IPS-15b (cell line): ENCODE measurements around the gene ARHGAP18.

Experiments
- H3K27me3 ChIP-seq: one replicate; pipeline ENCODE4 v1.6.1; 2013; ENCODE audit warnings: low read length; ENCODE audit not compliant: control insufficient read depth, insufficient read depth
- H3K36me3 ChIP-seq: one replicate; pipeline ENCODE4 v1.6.1; 2013; ENCODE audit warnings: low read length; ENCODE audit not compliant: control insufficient read depth, insufficient read depth
- H3K4me1 ChIP-seq: one replicate; pipeline ENCODE4 v1.6.1; 2013; ENCODE audit warnings: mild to moderate bottlenecking, low read length; ENCODE audit not compliant: control insufficient read depth, insufficient read depth
- H3K4me3 ChIP-seq: one replicate; pipeline ENCODE4 v1.5.1; 2013; ENCODE audit warnings: low read depth, low read length
- H3K9ac ChIP-seq: one replicate; pipeline ENCODE4 v1.6.1; 2013; ENCODE audit warnings: low read depth, mild to moderate bottlenecking, low read length
- H3K9me3 ChIP-seq: one replicate; pipeline ENCODE4 v1.6.1; 2013; ENCODE audit warnings: mild to moderate bottlenecking, low read length; ENCODE audit not compliant: control insufficient read depth, insufficient read depth

The ARHGAP18 gene

DNA sequence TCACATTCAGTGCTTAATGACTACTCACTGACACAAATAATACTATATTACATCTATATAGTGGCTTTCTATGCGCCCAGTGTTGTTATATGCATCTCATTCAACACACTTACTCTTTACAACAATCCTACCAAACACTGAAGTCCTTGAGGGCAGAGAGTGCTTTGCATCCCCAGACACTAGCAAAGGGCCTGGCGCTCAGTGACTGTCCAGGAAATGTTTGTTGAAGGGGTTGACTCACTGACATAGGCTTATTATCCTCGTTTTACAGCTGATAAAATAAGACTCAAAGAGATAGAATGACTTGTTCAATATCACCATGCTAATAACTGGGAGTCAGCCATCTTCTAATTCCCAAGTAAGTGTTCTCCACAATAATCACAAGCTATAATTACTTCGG, 163.3 kb downstream of the ARHGAP18 start:
- H3K9ac ChIP-seq = no peak overlapping the region
- no peaks in the 10 kb centered on the region for H3K27me3 ChIP-seq
- no peaks in the 10 kb centered on the region for H3K36me3 ChIP-seq
- no peak overlapping the region for H3K4me3 ChIP-seq
- H3K9me3 ChIP-seq = no peaks in the 10 kb centered on the region
- H3K4me1 ChIP-seq = no peaks in the 10 kb centered on the region

DNA sequence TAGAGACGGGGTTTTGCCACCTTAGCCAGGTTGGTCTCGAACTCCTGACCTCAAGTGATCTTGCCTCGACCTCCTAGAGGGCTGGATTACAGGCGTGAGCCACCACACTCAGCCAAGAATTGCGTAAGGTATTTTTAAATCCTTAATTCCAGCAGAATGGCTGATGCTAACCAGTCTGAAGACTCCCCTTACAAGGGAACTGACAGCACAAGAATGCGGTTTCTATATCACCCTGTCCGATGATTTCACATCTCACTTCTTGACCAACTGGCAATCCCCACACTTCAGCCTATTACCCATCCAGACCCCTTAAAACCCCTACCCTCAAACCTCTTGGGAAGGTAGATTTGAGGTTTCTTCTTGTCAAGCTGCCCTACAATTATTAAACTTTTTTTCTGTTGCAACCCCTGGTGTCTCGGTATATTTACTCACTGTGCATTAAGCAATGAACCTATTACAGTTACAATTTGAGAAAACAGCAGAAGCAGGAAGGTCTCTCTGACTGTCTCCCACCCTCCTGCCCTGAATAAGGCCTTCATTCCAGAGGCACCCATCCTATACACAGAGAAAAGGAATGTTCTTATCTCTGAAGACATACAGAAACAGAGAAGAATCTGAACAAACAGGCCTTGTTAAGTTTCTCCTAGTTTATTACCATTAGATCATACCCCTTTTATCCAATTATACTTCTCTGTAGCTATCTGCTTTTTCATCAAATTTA, 164.9 kb downstream of the ARHGAP18 start:
- Histone ChIP-seq H3K4me3 (no peak overlapping the region), H3K36me3 (no peaks in the 10 kb centered on the region), H3K9me3 (no peaks in the 10 kb centered on the region), H3K4me1 (no peaks in the 10 kb centered on the region), H3K27me3 (no peaks in the 10 kb centered on the region), H3K9ac (no peak overlapping the region)

DNA sequence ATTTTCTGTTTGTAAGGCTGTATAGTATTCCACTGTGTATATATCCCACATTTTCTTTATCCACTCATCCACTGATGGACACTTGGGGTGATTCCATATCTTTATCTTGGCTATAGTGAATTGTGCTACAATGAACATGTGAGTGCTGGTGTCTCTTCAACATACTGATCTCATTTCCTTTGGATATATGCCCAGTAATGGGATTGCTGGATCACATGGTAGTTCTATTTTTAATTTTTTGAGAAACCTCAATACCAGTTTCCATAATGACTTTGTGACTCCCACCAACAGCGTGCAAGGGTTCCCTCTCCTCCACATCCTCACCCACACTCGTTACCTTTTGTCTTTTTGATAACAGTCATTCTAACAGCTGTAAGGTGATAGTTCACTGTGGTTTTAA, 166.0 kb downstream of the ARHGAP18 start:
- H3K4me1 ChIP-seq = no peaks in the 10 kb centered on the region
- no peak overlapping the region for H3K9ac ChIP-seq
- H3K36me3 ChIP-seq = no peaks in the 10 kb centered on the region
- no peaks in the 10 kb centered on the region for H3K9me3 ChIP-seq
- no peaks in the 10 kb centered on the region for H3K27me3 ChIP-seq
- H3K4me3 ChIP-seq = no peak overlapping the region

DNA sequence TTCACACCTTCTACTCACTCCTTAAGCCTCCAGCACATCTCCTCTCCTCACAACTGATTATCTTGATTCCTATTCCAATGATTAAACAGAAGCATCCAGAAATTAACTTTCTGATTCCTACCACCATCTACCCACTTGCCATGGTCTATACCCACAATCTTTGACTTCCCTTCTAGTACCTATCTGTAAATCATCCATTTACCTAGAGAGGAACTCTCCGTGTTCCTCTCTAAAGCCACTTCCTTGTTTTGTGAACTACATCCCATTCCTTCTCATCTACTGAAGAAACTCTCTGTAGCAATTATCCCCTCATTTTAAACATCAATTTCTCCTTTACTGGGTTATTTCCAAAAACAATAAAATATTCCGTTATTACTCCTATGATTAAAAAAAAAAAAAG, 167.3 kb downstream of the ARHGAP18 start:
- Histone ChIP-seq H3K4me1 (no peaks in the 10 kb centered on the region), H3K9me3 (no peaks in the 10 kb centered on the region), H3K9ac (no peak overlapping the region), H3K27me3 (no peaks in the 10 kb centered on the region), H3K36me3 (no peaks in the 10 kb centered on the region), H3K4me3 (no peak overlapping the region)

DNA sequence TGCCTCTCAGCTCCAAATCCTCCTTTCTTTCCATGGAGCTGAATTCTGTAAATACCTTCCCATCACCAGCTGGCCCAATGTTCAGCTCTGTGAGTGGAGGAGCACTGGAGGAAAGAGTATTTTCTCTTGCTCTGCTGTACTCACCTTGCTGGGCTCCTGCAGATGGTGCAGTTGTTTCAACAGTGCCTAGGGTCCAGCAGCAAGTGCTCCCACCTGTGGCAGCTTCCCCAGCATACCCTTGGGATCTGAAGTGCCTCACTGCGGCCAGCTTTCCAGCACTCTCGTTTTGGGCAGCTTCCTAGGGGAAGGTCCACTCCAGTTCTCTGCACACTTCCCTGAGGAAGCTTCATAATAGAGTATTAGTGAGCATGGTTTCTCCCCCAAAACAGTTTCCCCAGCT, 170.9 kb downstream of the ARHGAP18 start:
- H3K36me3 ChIP-seq = no peaks in the 10 kb centered on the region
- no peaks in the 10 kb centered on the region for H3K9me3 ChIP-seq

DNA sequence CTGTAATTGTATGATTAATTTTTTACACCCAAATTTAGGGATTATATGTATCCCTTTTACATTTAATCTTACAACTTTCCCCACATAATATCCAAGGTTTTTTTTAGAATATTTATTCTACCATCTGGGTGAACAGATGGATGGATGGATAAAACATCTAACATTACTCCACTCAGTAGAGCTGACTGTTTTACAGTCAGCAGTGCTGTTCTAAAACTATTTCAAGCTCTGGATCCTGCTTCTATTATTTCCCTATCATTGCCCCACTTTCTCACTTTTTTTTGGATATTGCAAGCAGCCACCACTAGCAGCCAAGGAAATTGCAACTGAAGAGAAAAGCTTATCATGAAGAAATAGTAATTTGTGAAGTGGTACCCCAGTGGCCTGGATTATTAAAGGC, 173.7 kb downstream of the ARHGAP18 start:
- Histone ChIP-seq H3K4me1 (no peaks in the 10 kb centered on the region), H3K36me3 (no peaks in the 10 kb centered on the region), H3K27me3 (no peaks in the 10 kb centered on the region), H3K9ac (no peak overlapping the region), H3K4me3 (no peak overlapping the region), H3K9me3 (no peaks in the 10 kb centered on the region)

More for the DNA sequence above, 170.9 kb downstream of the ARHGAP18 start:
- Histone ChIP-seq H3K9ac (no peak overlapping the region), H3K27me3 (no peaks in the 10 kb centered on the region), H3K4me3 (no peak overlapping the region), H3K4me1 (no peaks in the 10 kb centered on the region)

DNA sequence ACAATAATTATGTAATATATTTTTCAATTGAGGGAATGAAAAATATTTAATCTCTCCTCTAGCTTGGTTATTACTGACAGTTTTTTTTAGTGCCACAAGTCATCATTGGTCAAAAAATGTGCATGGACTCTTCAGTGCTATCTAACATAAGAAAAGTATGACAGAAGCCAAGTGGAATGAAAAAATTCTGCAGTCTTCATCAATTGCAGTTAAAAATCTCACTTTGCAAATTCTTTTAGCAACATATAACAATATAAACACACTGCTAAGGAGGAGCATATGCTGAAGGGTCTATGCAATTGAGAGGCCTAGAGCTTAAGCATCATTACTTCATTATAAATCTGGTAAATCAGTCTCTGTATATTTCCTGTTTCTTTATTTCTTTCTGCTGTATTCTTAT, 175.1 kb downstream of the ARHGAP18 start:
- Histone ChIP-seq H3K36me3 (no peaks in the 10 kb centered on the region), H3K27me3 (no peaks in the 10 kb centered on the region), H3K9me3 (no peaks in the 10 kb centered on the region), H3K4me3 (no peak overlapping the region), H3K4me1 (no peaks in the 10 kb centered on the region), H3K9ac (no peak overlapping the region)
